GM21717 (cell line): Measurements from ENCODE around the gene PAQR7.
A peak's percentile ranks its signal among the peaks of the same experiment; 100 is the strongest.

ENCODE experiments used
- ATAC-seq: cut with Tn5 transposase; IDR thresholded peaks from one replicate; pipeline ENCODE4 v1.9.1; 2021; ENCODE audit warnings: mild to moderate bottlenecking, moderate library complexity; ENCODE audit not compliant: unreplicated experiment

PAQR7 gene

GRCh38 chr1:25874209-25874608 is 1.3 kb downstream of the PAQR7 start:
- ATAC-seq = no peak

GRCh38 chr1:25873120-25873519 is 2.4 kb downstream of the PAQR7 start:
- ATAC-seq = no peak

DNA sequence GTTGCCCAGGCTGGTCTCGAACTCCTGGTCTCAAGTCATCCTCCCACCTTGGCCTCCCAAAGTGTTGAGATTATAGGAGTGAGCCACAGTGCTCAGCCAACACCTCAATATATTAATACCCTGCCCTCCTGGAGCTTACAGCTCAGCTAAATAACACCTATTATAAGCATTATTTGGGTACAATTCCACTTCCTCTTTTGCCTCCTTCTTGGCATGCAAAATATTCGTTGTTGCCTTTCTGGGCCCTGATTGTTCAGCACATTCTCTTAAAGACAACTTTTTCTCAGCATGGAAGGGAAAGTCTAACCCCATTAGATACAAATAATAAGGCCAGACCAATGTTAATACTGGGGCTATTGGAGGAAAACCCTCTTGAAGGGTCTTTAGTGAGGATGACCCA is 2.8 kb downstream of the PAQR7 start:
- no peak for ATAC-seq

- ATAC-seq = no peak
These were observed 3.6 kb downstream of the PAQR7 start for GRCh38 chr1:25871704-25872494.

DNA sequence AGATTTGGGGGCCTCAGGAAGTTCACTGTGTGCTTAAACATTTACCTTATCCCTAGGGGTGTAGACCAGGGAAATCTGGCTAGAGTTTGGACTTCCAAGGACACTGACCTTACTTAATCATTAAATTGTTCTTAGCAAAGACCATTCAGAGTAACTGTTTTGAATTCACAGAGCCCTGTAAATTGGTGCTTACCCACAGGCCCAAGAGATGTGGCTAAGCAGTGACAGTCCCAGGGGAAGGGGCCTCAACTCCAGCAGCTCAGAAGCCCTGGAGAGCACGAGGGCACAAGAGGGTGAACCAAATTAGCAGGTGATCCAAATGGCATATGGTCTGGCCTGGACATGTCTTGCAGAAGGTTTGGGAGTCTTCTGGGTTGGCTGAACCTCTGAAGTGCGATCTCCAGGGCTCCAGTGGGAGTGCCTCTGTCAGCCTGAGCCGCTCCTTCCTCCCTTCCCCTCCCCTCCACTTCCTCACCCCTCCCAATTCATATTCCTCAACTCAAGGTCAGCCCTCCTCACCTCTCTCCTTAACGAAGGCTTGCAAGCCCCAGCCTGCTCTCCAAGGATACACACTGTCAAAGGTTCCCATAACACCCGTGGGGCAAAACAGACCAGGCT is 4.3 kb downstream of the PAQR7 start:
- no peak for ATAC-seq

DNA sequence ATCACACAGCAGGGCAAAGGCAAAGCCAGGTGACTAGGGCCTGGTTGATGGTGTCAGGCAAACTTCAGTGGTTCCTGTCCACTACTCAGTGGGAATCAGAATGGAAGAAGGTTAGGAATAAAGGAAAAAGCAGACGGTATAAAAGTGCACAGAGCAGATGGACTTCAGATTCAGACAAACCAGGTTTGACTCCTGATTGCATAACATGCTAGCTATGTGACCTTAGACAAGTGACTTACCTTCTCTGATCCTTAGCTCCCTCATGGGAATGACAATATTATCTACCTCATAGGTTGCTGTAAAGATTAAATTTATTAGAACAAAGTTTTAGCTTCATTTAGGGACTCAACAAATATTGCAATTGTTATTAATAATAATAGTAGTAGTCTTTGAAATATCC is 4.9 kb downstream of the PAQR7 start:
- ATAC-seq = no peak

DNA sequence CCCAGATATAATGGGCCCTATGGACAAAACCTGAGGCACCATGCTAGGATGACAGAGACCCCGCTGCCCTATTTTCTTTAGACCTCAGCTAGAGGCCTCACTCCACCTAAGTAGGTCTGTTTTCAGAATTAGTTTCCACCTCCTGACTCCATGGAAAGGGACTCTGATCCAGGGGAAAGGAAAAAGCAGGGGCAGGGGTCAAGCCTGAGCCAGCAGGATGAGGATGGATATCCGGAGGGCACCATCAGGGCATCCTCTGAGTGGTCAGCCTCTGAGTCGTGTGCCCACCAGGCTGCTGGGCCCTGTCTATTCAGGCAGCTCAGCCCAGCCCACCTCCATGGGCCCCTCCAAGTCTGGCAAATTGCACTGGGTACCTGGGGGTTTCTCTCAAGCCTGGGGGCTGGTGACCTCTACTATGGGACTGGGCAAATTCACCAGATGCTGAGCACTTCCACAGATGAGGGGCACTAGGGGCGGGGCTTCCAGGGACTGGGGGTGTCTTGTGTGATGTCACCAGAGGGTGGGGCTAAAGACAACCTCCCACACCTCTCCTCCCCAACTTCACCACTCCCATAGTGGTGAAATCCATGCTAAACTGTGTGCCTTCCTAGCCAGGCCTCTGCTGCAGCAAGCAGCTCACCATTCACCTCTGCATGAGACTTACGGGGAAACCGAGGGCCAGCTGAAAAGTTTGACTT is 5.5 kb downstream of the PAQR7 start:
- ATAC-seq = no peak

DNA sequence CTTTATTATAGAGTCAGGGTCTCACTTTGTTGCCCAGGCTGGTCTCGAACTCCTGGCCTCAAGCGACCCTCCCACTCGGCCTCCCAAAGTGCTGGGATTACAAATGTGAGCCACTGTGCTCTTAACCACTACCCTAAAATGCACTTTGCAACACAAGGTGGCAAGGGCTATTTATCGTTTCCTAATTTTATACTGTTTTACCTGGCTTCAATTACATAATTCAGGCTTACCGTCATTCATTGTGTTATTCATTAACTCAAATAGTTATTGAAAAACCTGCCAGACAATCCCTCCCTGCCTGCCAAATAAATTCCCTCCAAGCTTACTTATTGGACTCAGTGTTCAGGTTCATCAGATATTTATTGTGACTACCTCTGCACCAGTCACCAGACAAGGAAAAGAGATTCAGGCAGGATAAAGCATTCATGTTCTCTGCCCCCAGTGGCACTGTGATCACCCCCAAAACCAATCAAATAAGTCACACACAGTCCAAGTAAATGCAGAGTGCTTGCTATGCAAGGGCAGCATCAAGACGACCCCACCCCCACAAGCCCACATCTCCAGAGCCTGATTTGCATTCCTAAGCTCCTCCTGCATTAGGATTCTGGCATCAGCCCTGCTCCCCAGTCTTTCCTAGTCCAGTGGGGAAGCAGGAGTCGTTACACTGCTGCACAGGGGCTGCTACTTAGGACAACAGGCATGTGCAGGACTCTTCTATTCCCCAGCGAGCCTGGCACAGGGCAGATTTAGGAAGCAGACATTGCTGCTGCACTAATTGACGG is 8.1 kb downstream of the PAQR7 start:
- ATAC-seq = no peak

DNA sequence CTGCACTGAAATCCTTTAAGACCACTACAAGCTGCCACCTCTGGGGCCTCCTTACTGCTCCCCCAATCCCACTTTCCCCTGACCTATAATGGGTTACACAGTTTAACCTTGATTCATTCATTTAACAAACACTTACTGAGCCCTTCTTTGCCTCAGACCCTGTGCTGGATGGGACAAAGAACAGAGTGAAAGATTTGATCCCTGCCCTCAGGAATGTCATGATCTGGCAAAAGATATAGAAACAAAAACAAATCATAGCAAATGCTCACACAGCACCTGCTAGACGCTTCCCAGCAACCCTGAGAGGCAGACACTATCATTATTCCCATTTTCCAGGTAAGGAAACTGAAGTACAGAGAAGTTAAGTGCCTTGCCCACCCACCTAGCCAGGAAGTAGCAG is 9.2 kb downstream of the PAQR7 start:
- no peak for ATAC-seq

- ATAC-seq = no peak
These were observed 11.1 kb downstream of the PAQR7 start for GRCh38 chr1:25864434-25864833.

DNA sequence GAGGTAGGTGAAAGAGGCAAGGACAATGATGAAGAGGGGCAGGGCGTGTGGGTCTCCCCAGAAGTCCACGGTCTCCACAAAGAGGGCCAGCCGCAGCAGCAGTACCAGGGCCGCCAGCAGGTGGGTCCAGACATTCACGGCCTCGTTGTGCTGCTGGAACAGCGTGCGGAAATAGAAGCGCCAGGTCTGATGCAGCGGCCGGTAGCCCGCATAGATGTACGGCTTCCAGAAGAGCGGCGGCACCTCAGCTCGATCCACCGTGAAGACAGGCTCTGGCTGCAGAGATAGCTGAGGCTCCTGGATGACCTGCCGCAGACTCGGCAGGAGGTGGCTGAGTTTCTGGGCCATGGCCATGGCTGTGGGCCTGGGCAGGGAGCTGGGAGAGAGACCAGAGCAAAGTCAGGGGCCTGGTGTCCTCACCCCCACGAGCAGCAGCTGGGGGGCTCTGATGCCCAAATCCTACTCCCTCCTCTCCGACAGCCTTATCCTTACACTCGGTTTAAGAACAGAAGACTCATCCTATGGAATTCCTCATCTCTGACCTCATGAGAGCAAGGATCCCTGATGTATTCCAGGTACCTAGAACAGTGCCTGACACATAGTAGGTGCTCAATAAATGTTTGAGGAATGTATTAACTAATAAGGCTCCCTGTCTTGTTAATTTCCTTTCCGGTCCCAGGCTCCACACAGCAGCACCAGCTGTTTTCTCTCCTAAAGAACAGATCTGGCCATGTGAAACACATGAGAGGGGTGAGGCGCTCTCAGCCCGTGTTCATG is 11.8 kb downstream of the PAQR7 start:
- no peak for ATAC-seq

DNA sequence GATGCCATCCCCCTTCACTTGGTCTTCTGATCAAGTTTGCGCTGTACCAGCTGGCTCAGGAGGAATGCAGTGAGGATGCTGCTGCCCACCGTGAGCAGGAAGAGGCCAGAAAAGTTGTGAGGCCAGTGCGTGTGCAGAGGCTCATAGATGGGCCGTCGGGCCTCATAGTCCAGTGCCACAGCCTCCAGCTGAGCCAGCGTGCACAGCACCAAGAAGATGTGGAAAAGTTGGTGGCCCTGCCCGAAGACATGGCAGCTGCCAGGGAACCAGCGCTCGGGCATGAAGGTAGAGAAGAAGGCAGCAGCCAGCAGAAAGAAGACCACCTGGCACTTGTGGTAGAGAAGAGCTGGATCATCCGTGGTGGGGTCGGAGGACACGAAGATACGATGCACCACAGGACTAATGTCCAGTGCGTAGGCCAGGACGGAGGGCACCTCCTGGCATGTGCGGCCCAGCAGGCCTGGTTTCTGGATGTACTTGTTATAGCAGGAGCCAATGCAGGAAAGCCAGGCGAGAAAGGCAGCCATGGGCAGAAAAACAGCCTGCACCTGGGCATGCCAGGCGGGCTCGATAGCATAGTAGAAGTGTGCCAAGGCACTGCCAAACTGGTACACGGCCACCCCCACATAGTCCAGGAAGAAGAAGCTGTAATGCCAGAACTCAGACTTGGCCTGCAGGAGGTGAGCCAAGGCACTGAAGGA is 12.6 kb downstream of the PAQR7 start:
- ATAC-seq = no peak

DNA sequence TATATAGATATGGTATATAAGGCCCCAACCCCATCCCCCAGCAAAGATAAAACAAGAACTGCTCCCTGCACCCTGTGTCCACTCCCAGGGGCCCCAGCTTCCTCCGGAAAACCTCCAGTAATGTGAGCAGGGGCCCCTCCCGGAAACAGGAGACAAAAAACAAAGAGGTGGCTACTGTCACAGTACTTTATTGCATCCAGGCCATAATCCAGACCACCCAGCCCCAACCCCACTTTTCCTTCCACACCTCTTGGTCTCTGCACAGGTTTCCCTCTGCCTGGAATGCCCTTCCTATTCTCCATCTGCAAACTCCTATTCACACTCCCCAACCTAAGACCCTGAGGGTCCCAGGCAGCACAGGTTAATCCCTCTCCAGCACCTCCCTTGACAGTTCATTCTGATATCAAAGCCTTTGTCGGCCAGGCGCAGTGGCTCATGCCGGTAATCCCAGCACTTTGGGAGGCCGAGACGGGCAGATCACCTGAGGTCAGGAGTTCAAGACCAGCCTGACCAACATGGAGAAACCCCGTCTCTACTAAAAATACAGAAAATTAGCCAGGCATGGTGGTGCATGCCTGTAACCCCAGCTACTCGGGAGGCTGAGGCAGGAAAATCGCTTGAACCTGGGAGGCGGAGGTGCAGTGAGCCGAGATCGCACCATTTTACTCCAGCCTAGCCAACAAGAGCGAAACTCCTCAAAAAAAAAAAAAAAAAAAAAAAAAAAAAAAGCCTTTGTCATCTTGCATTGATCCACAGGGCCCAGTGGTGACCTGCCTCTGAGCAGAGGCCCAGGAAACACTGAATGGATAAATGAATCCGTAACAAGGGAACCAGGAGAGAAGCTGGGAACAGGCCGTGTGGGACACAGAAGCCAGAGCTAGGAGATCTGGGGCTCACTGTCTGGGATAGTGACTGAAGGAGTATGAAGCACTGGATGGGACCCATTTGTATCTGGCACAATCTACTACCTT is 13.9 kb downstream of the PAQR7 start:
- no peak for ATAC-seq

GRCh38 chr1:25858906-25859789 is 16.4 kb downstream of the PAQR7 start, which contains the start of gene AUNIP:
AUNIP (minus strand) TSS chr1:25859457; CDS start chr1:25859357, 100 bp downstream.
- ATAC-seq = peak; percentile 78

DNA sequence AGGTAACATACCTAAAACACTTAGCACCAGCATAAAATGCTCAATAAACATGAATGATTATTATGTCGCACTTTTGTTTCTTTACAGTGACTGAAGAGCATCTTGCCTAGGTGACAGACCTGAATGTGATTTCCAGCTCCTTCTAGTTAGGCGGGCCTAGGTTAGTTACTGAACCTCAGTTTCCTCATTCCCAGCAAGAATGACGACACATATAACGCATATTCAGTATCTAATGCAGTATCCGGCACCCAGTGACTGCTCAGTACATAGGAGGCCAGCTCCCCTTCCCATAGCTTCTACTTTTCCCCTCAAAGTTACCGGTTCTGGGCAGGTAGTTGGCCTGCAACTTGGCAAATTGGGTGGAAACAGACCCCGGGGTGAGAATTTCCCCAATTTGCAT is 17.0 kb downstream of the PAQR7 start:
- no peak for ATAC-seq

GRCh38 chr1:25856856-25857255 is 18.7 kb downstream of the PAQR7 start:
- ATAC-seq = no peak

- no peak for ATAC-seq
These were observed 21.0 kb downstream of the PAQR7 start for GRCh38 chr1:25854554-25854953.

DNA sequence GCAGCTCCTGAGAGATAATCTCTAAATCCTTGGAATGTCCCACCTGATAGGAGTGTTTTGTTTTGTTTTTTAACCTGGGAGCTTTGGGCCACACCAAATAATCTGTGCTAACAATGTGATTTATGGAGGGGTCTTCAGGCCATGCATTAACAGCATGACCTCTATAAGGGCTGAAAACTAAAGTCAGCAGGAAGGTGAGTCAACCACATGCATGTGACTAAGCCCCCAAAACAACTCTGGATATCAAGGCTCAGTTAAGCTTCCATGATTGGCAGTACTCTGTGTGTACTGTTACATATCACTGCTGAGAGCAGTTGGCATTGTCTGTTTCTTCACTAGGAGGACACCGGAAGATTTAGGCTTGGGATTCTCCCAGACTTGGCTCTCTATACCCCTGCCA is 27.0 kb downstream of the PAQR7 start:
- ATAC-seq = no peak
